Measurements from ENCODE around the gene DPH3. TPM values are rescaled to one million over a fixed set of nuclear protein-coding genes. Genes with fewer than 3 reads are reported as not detected.

Gene DPH3
- total and polyA plus RNA-seq, 8 donors: 4.7 to 21.2 (median 17.4) TPM

DNA sequence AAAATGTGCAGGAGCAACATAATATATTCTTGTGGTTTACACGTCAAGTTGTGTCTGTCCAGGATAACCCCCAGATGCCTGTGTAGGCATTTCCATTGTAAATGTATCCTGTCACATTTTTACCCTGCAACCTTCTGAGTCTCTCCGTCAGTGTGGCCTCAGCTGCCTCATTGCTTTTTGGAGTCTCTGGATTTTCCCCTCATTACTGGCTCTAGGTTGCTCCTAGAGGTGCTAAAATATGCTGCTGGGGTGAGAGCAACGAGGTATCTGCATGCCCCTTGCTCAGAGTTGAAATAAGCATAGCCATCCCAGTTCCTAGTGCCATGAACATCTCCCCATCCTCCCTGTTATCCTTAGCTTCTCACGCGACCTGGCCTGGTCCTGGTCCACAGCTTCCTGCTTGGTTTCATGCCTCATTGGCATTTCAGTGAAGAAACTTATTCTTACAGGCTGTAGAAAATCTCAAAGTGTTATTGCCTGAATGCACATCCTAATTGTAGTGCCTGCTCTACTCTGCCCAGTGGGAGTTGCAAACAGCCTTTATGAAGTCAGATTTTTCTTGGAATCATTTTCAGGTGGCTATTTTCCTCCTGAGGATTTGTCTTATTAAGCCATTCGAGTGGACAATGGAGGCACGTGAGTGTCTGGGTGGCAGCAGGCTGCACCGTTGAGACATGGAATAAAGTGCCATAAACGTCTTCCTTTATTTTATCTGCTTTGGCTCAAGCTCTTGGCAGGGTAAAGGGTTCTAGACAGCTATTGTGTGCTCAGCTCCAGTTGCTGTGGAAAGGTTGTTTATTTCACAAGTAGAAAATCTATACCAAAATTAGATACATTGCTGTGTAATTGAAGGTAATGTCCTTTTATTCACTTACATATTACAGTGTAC is 33.5 kb upstream of the DPH3 start:
- Histone ChIP-seq H3K27me3 (no peaks in the 10 kb centered on the region), H3K36me3 (peaks cover 9 to 69% (median 64%) of the 10 kb centered on the region in 4 donors), H3K4me3 (no peak overlapping the region), H3K4me1 (no peaks in the 10 kb centered on the region), H3K27ac (no peak overlapping the region), H3K9me3 (no peaks in the 10 kb centered on the region)
- DNase-seq: no peak
- WGBS, 5 donors: 80 to 84% (median 83%) methylated on average over 9 of the region's 9 CpGs
- TF ChIP-seq, protein P1, sequence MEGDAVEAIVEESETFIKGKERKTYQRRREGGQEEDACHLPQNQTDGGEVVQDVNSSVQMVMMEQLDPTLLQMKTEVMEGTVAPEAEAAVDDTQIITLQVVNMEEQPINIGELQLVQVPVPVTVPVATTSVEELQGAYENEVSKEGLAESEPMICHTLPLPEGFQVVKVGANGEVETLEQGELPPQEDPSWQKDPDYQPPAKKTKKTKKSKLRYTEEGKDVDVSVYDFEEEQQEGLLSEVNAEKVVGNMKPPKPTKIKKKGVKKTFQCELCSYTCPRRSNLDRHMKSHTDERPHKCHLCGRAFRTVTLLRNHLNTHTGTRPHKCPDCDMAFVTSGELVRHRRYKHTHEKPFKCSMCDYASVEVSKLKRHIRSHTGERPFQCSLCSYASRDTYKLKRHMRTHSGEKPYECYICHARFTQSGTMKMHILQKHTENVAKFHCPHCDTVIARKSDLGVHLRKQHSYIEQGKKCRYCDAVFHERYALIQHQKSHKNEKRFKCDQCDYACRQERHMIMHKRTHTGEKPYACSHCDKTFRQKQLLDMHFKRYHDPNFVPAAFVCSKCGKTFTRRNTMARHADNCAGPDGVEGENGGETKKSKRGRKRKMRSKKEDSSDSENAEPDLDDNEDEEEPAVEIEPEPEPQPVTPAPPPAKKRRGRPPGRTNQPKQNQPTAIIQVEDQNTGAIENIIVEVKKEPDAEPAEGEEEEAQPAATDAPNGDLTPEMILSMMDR (IDR thresholded peaks at IDR 0.05): no peak
- no peak for TF ChIP-seq EP300 (IDR thresholded peaks at IDR 0.05)
- no peak for TF ChIP-seq POLR2A (IDR thresholded peaks at IDR 0.05)
- TF ChIP-seq POLR2AphosphoS5 (IDR thresholded peaks at IDR 0.05): no peak
- intact Hi-C loops (cut with DNase I; ENCODE audit: low total_unique reads): no loop called here

DNA sequence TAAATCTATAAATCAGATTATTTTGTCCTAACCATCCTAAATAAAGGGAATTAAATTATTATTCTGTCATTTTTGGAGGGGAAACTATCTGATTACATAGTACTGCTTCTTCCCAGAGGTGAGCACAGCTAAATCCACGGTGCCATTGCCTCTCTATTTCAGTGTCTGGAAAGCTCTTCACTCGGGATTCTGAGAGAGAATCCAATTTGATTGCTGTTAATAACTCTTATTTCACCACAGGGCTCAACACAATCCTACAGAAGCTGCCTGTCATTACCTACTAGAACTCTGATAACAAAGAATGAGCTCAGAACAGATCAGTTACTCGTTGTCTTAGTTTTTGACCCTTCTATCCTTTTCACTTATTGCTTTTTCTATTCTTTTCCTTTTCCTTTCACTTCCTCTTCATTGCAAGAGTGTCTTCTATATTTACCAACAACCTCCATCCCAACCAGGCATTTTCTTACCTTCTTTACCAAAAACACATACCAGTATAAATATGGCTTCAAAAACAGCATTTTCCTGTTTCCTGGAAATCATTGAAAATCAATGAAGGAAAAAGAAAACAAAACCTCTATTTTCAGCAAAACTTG is 30.7 kb upstream of the DPH3 start:
- Histone ChIP-seq H3K9me3 (no peaks in the 10 kb centered on the region), H3K27ac (no peak overlapping the region), H3K36me3 (peaks cover 9 to 50% (median 41%) of the 10 kb centered on the region in 4 donors), H3K4me3 (no peak overlapping the region), H3K4me1 (peaks cover 0 to 5% (median 0%) of the 10 kb centered on the region in 4 donors), H3K27me3 (no peaks in the 10 kb centered on the region)
- intact Hi-C loops (cut with DNase I; ENCODE audit: low total_unique reads): no loop called here
- WGBS, 5 donors: 85 to 92% (median 90%) methylated on average over 3 of the region's 3 CpGs
- no peak for TF ChIP-seq EP300 (IDR thresholded peaks at IDR 0.05)
- no peak for TF ChIP-seq POLR2A (IDR thresholded peaks at IDR 0.05)
- TF ChIP-seq POLR2AphosphoS5 (IDR thresholded peaks at IDR 0.05): no peak
- TF ChIP-seq, protein P1 (IDR thresholded peaks at IDR 0.05): no peak
- DNase-seq: no peak

DNA sequence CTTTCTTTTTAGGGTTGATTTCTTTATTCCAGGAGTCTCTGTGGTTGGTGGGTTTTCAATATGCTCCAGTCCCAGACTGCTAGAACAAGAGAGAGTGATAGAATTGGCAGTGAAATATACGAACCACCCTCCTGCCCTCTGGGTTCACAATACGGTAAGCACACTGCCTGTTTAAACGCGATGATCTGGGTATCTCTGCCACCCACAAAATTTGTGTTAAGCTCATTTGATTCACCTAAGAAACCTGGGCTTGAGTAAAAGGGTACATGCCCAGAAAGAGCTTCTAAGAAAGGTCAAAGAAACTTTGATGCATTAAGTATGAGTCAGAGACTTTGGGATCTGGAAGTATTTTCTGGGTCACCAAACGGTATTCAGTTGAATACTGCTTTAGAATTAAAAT is 30.1 kb upstream of the DPH3 start:
- no peak for DNase-seq
- no peak for TF ChIP-seq POLR2A (IDR thresholded peaks at IDR 0.05)
- TF ChIP-seq, protein P1 (IDR thresholded peaks at IDR 0.05): no peak
- TF ChIP-seq POLR2AphosphoS5 (IDR thresholded peaks at IDR 0.05): no peak
- no peak for TF ChIP-seq EP300 (IDR thresholded peaks at IDR 0.05)
- 86 to 92% (median 90%) methylated on average over 5 of the region's 5 CpGs for WGBS, 5 donors
- H3K9me3 ChIP-seq: no peaks in the 10 kb centered on the region
- no peak overlapping the region for H3K4me3 ChIP-seq
- H3K4me1 ChIP-seq: peaks cover 0 to 5% (median under 1%) of the 10 kb centered on the region in 4 donors
- H3K36me3 ChIP-seq: peaks cover 9 to 52% (median 42%) of the 10 kb centered on the region in 4 donors
- no peak overlapping the region for H3K27ac ChIP-seq
- no peaks in the 10 kb centered on the region for H3K27me3 ChIP-seq
- intact Hi-C loops (cut with DNase I; ENCODE audit: low total_unique reads): no loop called here

DNA sequence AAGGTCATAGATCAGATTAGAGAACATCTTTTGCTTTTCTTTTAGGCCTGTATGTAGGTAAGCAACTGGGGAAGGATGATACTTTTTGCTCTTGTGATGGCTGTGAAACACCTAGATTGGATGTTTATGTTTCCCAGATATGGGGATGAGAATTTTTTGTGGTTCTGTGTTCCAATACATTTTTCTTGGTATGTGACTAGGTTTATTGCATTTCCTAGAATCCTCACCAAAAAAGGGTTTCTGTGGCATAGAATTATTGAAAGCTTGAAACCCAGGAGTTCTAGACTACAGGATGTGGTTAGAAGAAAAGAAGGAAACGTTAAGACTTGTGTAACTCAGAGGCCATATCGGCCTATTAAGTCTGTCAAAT is 26.1 kb upstream of the DPH3 start:
- peaks cover 12 to 50% (median 39%) of the 10 kb centered on the region in 4 donors for H3K36me3 ChIP-seq
- no peaks in the 10 kb centered on the region for H3K9me3 ChIP-seq
- TF ChIP-seq POLR2A (IDR thresholded peaks at IDR 0.05): no peak
- DNase-seq: no peak
- H3K27me3 ChIP-seq: no peaks in the 10 kb centered on the region
- no peak overlapping the region for H3K4me3 ChIP-seq
- peak overlapping the region in 1 of 5 donors; percentile 3 for H3K27ac ChIP-seq
- 44 to 67% (median 63%) methylated on average over 2 of the region's 2 CpGs for WGBS, 5 donors
- peaks cover 0 to 17% (median 8%) of the 10 kb centered on the region in 4 donors for H3K4me1 ChIP-seq
- intact Hi-C loops (cut with DNase I; ENCODE audit: low total_unique reads): no loop called here

Measured in stomach (tissue), 9 donors.